HepG2 (cell line): ENCODE measurements around the gene ZNF19. TPM values are rescaled to one million over a fixed set of nuclear protein-coding genes. Genes with fewer than 3 reads are reported as not detected.

Experiments used
- FOSL1 ChIP-seq: sonication (generic); formaldehyde crosslinking; IDR thresholded peaks from 2 replicates; pipeline ENCODE4 v1.9.0; 2021; ENCODE audit warnings: missing genetic modification reagents, borderline replicate concordance
- KAT2B ChIP-seq: fragments of 150-350 bp; IDR thresholded peaks from 2 replicates; pipeline ENCODE4 v1.6.1; 2014; ENCODE audit warnings: low read depth, low read length, borderline replicate concordance
- NFAT5 ChIP-seq: sonication (generic); formaldehyde crosslinking; IDR thresholded peaks from 2 replicates; pipeline ENCODE4 v1.4.0; 2020; ENCODE audit warnings: missing genetic modification reagents
- SMAD3 ChIP-seq: sonication (generic); formaldehyde crosslinking; IDR thresholded peaks from 2 replicates; pipeline ENCODE4 v1.4.0; 2020; ENCODE audit warnings: missing genetic modification reagents
- SRF ChIP-seq: IDR thresholded peaks from 2 replicates; pipeline ENCODE4 v1.6.1; 2011; ENCODE audit warnings: mild to moderate bottlenecking, low read depth, low read length, moderate library complexity
- ZFP36 ChIP-seq: fragments of 150-350 bp; IDR thresholded peaks from 2 replicates; pipeline ENCODE4 v1.6.1; 2018; ENCODE audit warnings: borderline replicate concordance, low read length, low read depth; ENCODE audit not compliant: partially characterized antibody
- ZKSCAN5 ChIP-seq: sonication (generic); formaldehyde crosslinking; IDR thresholded peaks from 2 replicates; pipeline ENCODE4 v1.5.1; 2020; ENCODE audit warnings: mild to moderate bottlenecking, missing genetic modification reagents
- ZNF564 ChIP-seq: sonication (generic); formaldehyde crosslinking; IDR thresholded peaks from 2 replicates; pipeline ENCODE4 v1.8.1; 2023; ENCODE audit warnings: mild to moderate bottlenecking, missing genetic modification reagents
- ZNF772 ChIP-seq: sonication (generic); formaldehyde crosslinking; IDR thresholded peaks from 2 replicates; pipeline ENCODE4 v1.5.0; 2020; ENCODE audit warnings: mild to moderate bottlenecking, missing genetic modification reagents
- ZNF839 ChIP-seq: sonication (generic); formaldehyde crosslinking; IDR thresholded peaks from 2 replicates; pipeline ENCODE4 v1.4.0; 2020; ENCODE audit warnings: missing genetic modification reagents, mild to moderate bottlenecking, borderline replicate concordance
- ZSCAN5A ChIP-seq: sonication (generic); formaldehyde crosslinking; IDR thresholded peaks from 2 replicates; pipeline ENCODE4 v1.8.0; 2022; ENCODE audit warnings: mild to moderate bottlenecking, missing genetic modification reagents, borderline replicate concordance
- polyA plus RNA-seq, 8 experiments: library from polyadenylated mRNA; depleted of rRNA in 3 of 8; stranded (reverse) in 7 of 8; unstranded in 1 of 8; fragments of >200 nt; fragmentation: Illumina TruSeq in 4 of 8; extraction: Trizol in 4 of 8; gene quantifications; 2 replicates each; pipeline versions ENCODE4 v1.2.1 to v1.2.3, GENCODE V29; 2011 to 2016; ENCODE audit warnings: low read depth in 4 of 8, missing spikeins in 1 of 8, mixed read lengths in 1 of 8; ENCODE audit not compliant: insufficient read depth in 1 of 8
- total RNA-seq, 5 experiments: library from RNA; depleted of rRNA; stranded (reverse); fragments of >200 nt; fragmentation: Illumina TruSeq; extraction: Trizol; gene quantifications; 2 replicates each; pipeline ENCODE4 v1.2.3, GENCODE V29; 2016; ENCODE audit warnings: low read depth in 1 of 5
- TF ChIP-seq, protein P1 (sequence below): sonication (generic); formaldehyde crosslinking; IDR thresholded peaks from 2 replicates; pipeline ENCODE4 v1.4.0; 2020; ENCODE audit warnings: missing genetic modification reagents, mild to moderate bottlenecking, borderline replicate concordance
- TF ChIP-seq, protein P2 (sequence below), 2 experiments: sonication (generic) in 1 of 2; formaldehyde crosslinking in 1 of 2; IDR thresholded peaks; 2 replicates each; pipeline versions ENCODE4 v1.4.0 to v1.6.1; 2016 to 2020; ENCODE audit warnings: borderline replicate concordance in 1 of 2, low read depth in 1 of 2, mild to moderate bottlenecking in 1 of 2, missing genetic modification reagents in 1 of 2

The ZNF19 gene
- total and polyA plus RNA-seq, 2 of the 13 experiments (the other 11 are each of a cell fraction or from before 2014, with no cell fraction given): 3.2 to 5.8 TPM

- TF ChIP-seq KAT2B (no peak), ZNF772 (CRISPR knock-in tag) (peak; percentile 99), FOSL1 (0 out of 2 replicates have a peak, but pooled peaks have one; percentile 38), SMAD3 (peak; percentile 99), ZFP36 (peak; percentile 83), ZSCAN5A (CRISPR knock-in tag) (no peak), NFAT5 (CRISPR knock-in tag) (peak; percentile 81), ZNF839 (CRISPR knock-in tag) (peak; percentile 62; the same call in 1 of the 2 replicates), ZNF564 (CRISPR knock-in tag) (peak; percentile 96), ZKSCAN5 (no peak), SRF (no peak)
- TF ChIP-seq, protein P1, sequence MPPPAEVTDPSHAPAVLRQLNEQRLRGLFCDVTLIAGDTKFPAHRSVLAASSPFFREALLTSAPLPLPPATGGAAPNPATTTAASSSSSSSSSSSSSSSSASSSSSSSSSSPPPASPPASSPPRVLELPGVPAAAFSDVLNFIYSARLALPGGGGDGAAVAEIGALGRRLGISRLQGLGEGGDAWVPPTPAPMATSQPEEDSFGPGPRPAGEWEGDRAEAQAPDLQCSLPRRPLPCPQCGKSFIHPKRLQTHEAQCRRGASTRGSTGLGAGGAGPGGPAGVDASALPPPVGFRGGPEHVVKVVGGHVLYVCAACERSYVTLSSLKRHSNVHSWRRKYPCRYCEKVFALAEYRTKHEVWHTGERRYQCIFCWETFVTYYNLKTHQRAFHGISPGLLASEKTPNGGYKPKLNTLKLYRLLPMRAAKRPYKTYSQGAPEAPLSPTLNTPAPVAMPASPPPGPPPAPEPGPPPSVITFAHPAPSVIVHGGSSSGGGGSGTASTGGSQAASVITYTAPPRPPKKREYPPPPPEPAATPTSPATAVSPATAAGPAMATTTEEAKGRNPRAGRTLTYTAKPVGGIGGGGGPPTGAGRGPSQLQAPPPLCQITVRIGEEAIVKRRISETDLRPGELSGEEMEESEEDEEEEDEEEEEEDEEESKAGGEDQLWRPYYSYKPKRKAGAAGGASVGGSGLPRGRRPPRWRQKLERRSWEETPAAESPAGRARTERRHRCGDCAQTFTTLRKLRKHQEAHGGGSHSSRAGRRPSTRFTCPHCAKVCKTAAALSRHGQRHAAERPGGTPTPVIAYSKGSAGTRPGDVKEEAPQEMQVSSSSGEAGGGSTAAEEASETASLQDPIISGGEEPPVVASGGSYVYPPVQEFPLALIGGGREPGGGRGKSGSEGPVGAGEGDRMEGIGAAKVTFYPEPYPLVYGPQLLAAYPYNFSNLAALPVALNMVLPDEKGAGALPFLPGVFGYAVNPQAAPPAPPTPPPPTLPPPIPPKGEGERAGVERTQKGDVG (CRISPR knock-in tag): peak; percentile 87
- TF ChIP-seq, protein P2, sequence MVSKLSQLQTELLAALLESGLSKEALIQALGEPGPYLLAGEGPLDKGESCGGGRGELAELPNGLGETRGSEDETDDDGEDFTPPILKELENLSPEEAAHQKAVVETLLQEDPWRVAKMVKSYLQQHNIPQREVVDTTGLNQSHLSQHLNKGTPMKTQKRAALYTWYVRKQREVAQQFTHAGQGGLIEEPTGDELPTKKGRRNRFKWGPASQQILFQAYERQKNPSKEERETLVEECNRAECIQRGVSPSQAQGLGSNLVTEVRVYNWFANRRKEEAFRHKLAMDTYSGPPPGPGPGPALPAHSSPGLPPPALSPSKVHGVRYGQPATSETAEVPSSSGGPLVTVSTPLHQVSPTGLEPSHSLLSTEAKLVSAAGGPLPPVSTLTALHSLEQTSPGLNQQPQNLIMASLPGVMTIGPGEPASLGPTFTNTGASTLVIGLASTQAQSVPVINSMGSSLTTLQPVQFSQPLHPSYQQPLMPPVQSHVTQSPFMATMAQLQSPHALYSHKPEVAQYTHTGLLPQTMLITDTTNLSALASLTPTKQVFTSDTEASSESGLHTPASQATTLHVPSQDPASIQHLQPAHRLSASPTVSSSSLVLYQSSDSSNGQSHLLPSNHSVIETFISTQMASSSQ (IDR thresholded peaks at IDR 0.05; ENCODE audit: low read depth): peak; percentile 67
- TF ChIP-seq, protein P2 (CRISPR knock-in tag; IDR thresholded peaks at IDR 0.05; ENCODE audit: borderline replicate concordance): peak; percentile 81; the same call in 1 of the 2 replicates
These were observed 62.9 kb downstream of the ZNF19 start (continued) for GRCh38 chr16:71426069-71426879.
